Endothelial cell of umbilical vein (primary cell): ENCODE results near the gene CCSER2. TPM values are rescaled to one million over a fixed set of nuclear protein-coding genes. Genes with fewer than 3 reads are reported as not detected.

ENCODE experiments used
- BruUV-seq: library from RNA; stranded (reverse); fragments of 400-500 nt; replicated peaks from 2 replicates; lab custom pipeline; 2021; lab: Mats Ljungman, UMichigan
- CTCF ChIA-PET: fragments of 300-600, 350-600 bp; sonication (Branson Sonifier 250); formaldehyde crosslinking; loops from one replicate; lab custom pipeline; 2021; ENCODE audit warnings: antibody characterized with exemption, inconsistent platforms; lab: Charles Lee
- POLR2A ChIA-PET: fragments of 300-600, 350-600 bp; sonication (Branson Sonifier 250); formaldehyde crosslinking; loops from one replicate; lab custom pipeline; 2021; ENCODE audit warnings: antibody characterized with exemption, inconsistent platforms; lab: Charles Lee
- DNase-seq: peaks from one replicate; pipeline ENCODE4 v3.0.0-alpha.2; 2011; ENCODE audit warnings: low read depth, low spot score
- FAIRE-seq: peaks from 2 replicates; lab custom pipeline; 2011; peaks lifted over from hg19 to GRCh38; lab: Jason Lieb, UNC
- H2AFZ ChIP-seq: 2 replicates; pipeline ENCODE4 v1.6.0; 2012; ENCODE audit warnings: low read depth, low read length, control low read depth, inconsistent platforms
- H3K27ac ChIP-seq: 2 replicates; pipeline ENCODE4 v1.5.1; 2011; ENCODE audit warnings: low read depth, mild to moderate bottlenecking, control low read depth, low read length, moderate library complexity; ENCODE audit not compliant: insufficient read depth
- H3K27me3 ChIP-seq, 2 experiments: 2 replicates each; pipeline versions ENCODE4 v1.6.0 to v1.6.1; 2011; ENCODE audit warnings: low read length in 2 of 2, mixed read lengths in 1 of 2; ENCODE audit not compliant: control insufficient read depth in 2 of 2, insufficient read depth in 2 of 2
- H3K36me3 ChIP-seq, 2 experiments: 2 replicates in 1 of 2; 3 replicates in 1 of 2; pipeline ENCODE4 v1.5.1; 2011; ENCODE audit warnings: low read length in 2 of 2, mild to moderate bottlenecking in 1 of 2, moderate library complexity in 1 of 2; ENCODE audit not compliant: control insufficient read depth in 2 of 2, insufficient read depth in 2 of 2; ENCODE audit errors: extremely low read depth in 1 of 2
- H3K4me1 ChIP-seq: 3 replicates; pipeline ENCODE4 v1.5.1; 2011; ENCODE audit warnings: mild to moderate bottlenecking, low read length; ENCODE audit not compliant: control insufficient read depth, insufficient read depth; ENCODE audit errors: extremely low read depth
- H3K4me2 ChIP-seq: 2 replicates; pipeline ENCODE4 v1.6.1; 2011; ENCODE audit warnings: low read length, control low read depth, mixed read lengths; ENCODE audit not compliant: insufficient read depth
- H3K4me3 ChIP-seq, 3 experiments: fragments of 200-600 bp in 1 of 3; sonication (generic), shearing (Covaris generic) in 1 of 3; replicated peaks in 1 of 3; 2 replicates each; pipeline ENCODE4 v1.5.1; 2011 to 2016; ENCODE audit warnings: control low read depth in 3 of 3, low read length in 3 of 3, mild to moderate bottlenecking in 2 of 3, inconsistent platforms in 1 of 3, low read depth in 1 of 3, moderate library complexity in 1 of 3; ENCODE audit not compliant: insufficient read depth in 1 of 3
- H3K79me2 ChIP-seq: 2 replicates; pipeline ENCODE4 v1.6.0; 2012; ENCODE audit warnings: low read length, inconsistent platforms; ENCODE audit not compliant: control insufficient read depth, insufficient read depth
- H3K9ac ChIP-seq: replicated peaks from 2 replicates; pipeline ENCODE3; 2011; ENCODE audit warnings: low read length, control low read depth; ENCODE audit not compliant: insufficient read depth; ENCODE audit errors: extremely low read depth
- H3K9me1 ChIP-seq: replicated peaks from 3 replicates; pipeline ENCODE4 v1.6.0; 2011; ENCODE audit warnings: mild to moderate bottlenecking, low read length; ENCODE audit not compliant: control insufficient read depth, insufficient read depth; ENCODE audit errors: extremely low read depth
- H3K9me3 ChIP-seq: replicated peaks from 2 replicates; pipeline ENCODE4 v1.5.1; 2012; ENCODE audit warnings: low read length, inconsistent platforms; ENCODE audit not compliant: control insufficient read depth, insufficient read depth
- H4K20me1 ChIP-seq: replicated peaks from 2 replicates; pipeline ENCODE3; 2011; ENCODE audit warnings: mild to moderate bottlenecking, low read length; ENCODE audit not compliant: control insufficient read depth, insufficient read depth; ENCODE audit errors: extremely low read depth
- CTCF ChIP-seq, 2 donors: IDR thresholded peaks; 1 replicate in 1 of 2; 2 replicates in 1 of 2; pipeline ENCODE4 v1.5.1; 2011; ENCODE audit warnings: low read length in 2 of 2, mild to moderate bottlenecking in 2 of 2, moderate library complexity in 2 of 2, control low read depth in 1 of 2, inconsistent platforms in 1 of 2, low read depth in 1 of 2; ENCODE audit not compliant: insufficient read depth in 1 of 2; ENCODE audit errors: extremely low read depth in 1 of 2
- EZH2 ChIP-seq: IDR thresholded peaks from 2 replicates; pipeline ENCODE4 v1.6.1; 2012; ENCODE audit warnings: borderline replicate concordance, low read depth, mild to moderate bottlenecking, moderate library complexity, low read length, inconsistent platforms; ENCODE audit not compliant: severe bottlenecking
- FOS ChIP-seq: IDR thresholded peaks from 2 replicates; pipeline ENCODE4 v1.6.1; 2011; ENCODE audit warnings: mild to moderate bottlenecking, low read length, moderate library complexity, borderline replicate concordance; ENCODE audit not compliant: insufficient read depth
- GATA2 ChIP-seq: IDR thresholded peaks from 2 replicates; pipeline ENCODE4 v1.7.0; 2011; ENCODE audit warnings: low read depth, mild to moderate bottlenecking, moderate library complexity, mixed read lengths, low read length; ENCODE audit not compliant: insufficient read length, insufficient read depth
- JUN ChIP-seq: IDR thresholded peaks from 2 replicates; pipeline ENCODE4 v1.6.1; 2011; ENCODE audit warnings: borderline replicate concordance, low read depth; ENCODE audit not compliant: insufficient read length, insufficient read depth
- MYC ChIP-seq: IDR thresholded peaks from one replicate; pipeline ENCODE4 v1.6.1; 2011; ENCODE audit warnings: mild to moderate bottlenecking, low read depth, low read length
- POLR2A ChIP-seq: IDR thresholded peaks from 2 replicates; pipeline ENCODE4 v1.6.1; 2012; ENCODE audit warnings: low read depth, mild to moderate bottlenecking, control low read depth, low read length
- POLR2AphosphoS5 ChIP-seq: IDR thresholded peaks from 2 replicates; pipeline ENCODE4 v1.6.1; 2012; ENCODE audit warnings: low read depth, mild to moderate bottlenecking, control low read depth, low read length, moderate library complexity; ENCODE audit not compliant: insufficient read depth
- dilution Hi-C: fragments of 300-500 bp; cut with MboI; formaldehyde crosslinking; loops from one replicate; pipeline ENCODE4 v1.15.0; 2019; ENCODE audit warnings: low sequenced_read_pairs; ENCODE audit not compliant: extremely low pct_ligation_motif_present
- intact Hi-C: fragments of 100-400 bp; cut with micrococcal nuclease; formaldehyde crosslinking; loops from one replicate; pipeline ENCODE4 v1.10.0; 2022
- polyA plus RNA-seq, 4 experiments: library from polyadenylated mRNA; depleted of rRNA in 3 of 4; stranded (reverse) in 3 of 4; unstranded in 1 of 4; fragments of >200 nt; gene quantifications; 2 replicates each; pipeline versions ENCODE4 v1.2.1 to v1.2.3, GENCODE V29; 2011 to 2012; ENCODE audit warnings: missing spikeins in 1 of 4
- total RNA-seq: library from RNA; stranded (reverse); gene quantifications from 2 replicates; pipeline ENCODE4 v1.2.3, GENCODE V29; 2021
- TF ChIP-seq, protein P1 (sequence below): IDR thresholded peaks from 2 replicates; pipeline ENCODE4 v1.6.1; 2011; ENCODE audit not compliant: insufficient read depth, insufficient read length

Gene CCSER2
- total and polyA plus RNA-seq, 2 donors (not counting 3 experiments of a cell fraction or from before 2014, with no cell fraction given): 14.5 to 49.3 TPM

GRCh38 chr10:84329196-84329611, 815 bp downstream of the CCSER2 start:
- peak; percentile 31 for FAIRE-seq
- peak overlapping the region; percentile 52 for H2AFZ ChIP-seq
- H3K79me2 ChIP-seq: peaks cover 41% of the 10 kb centered on the region
- TF ChIP-seq FOS (no peak), POLR2AphosphoS5 (no peak), POLR2A (no peak), CTCF (IDR thresholded peaks at IDR 0.05; ENCODE audit: extremely low read depth in 1 of 2, insufficient read depth in 1 of 2, low read depth in 1 of 2, low read length in 2 of 2) (no peak), MYC (no peak), EZH2 (no peak), JUN (no peak), GATA2 (no peak)
- TF ChIP-seq, protein P1, sequence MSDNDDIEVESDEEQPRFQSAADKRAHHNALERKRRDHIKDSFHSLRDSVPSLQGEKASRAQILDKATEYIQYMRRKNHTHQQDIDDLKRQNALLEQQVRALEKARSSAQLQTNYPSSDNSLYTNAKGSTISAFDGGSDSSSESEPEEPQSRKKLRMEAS: no peak
- no peaks in the 10 kb centered on the region for H3K36me3 ChIP-seq
- no peaks in the 10 kb centered on the region for H3K9me3 ChIP-seq
- H3K4me2 ChIP-seq: peak overlapping the region; percentile 93
- H4K20me1 ChIP-seq: peaks cover 3% of the 10 kb centered on the region
- H3K4me1 ChIP-seq: peaks cover 7% of the 10 kb centered on the region
- H3K27me3 ChIP-seq: no peaks in the 10 kb centered on the region
- ChIA-PET CTCF (interaction anchor here (0.9 to 2.7 kb wide), 12 partner anchors 13 to 211 kb away, joined by 3 to 17 read pairs (median 8); no protein-coding TSS in a partner anchor), POLR2A (no interaction called here)
- peak overlapping the region; percentile 52 to 90 (median 70) for H3K4me3 ChIP-seq
- H3K27ac ChIP-seq: peak overlapping the region; percentile 79
- peak; percentile 62 for DNase-seq
- H3K9ac ChIP-seq: peak overlapping the region; percentile 93
- dilution Hi-C loops: no loop called here
- H3K9me1 ChIP-seq: no peaks in the 10 kb centered on the region
- TSS peak; percentile 33 for BruUV-seq
- intact Hi-C loops: loop anchor here (1.0 to 2.0 kb wide), 3 partner anchors 20 to 62 kb away; no protein-coding TSS in a partner anchor
